Cerebellar nuclear complex (tissue), 1 donor: ENCODE results near the gene DSG2.
"Not testable (repeated sequence)": the region's sequence is repeated elsewhere in the genome, so short reads cannot be mapped to it uniquely, and the experiment has no call there.

Experiments used
- DNase-seq, 2 experiments: peaks; one replicate each; lab custom pipeline; 2025; lab: John Stamatoyannopoulos, UW

Gene DSG2

DNA sequence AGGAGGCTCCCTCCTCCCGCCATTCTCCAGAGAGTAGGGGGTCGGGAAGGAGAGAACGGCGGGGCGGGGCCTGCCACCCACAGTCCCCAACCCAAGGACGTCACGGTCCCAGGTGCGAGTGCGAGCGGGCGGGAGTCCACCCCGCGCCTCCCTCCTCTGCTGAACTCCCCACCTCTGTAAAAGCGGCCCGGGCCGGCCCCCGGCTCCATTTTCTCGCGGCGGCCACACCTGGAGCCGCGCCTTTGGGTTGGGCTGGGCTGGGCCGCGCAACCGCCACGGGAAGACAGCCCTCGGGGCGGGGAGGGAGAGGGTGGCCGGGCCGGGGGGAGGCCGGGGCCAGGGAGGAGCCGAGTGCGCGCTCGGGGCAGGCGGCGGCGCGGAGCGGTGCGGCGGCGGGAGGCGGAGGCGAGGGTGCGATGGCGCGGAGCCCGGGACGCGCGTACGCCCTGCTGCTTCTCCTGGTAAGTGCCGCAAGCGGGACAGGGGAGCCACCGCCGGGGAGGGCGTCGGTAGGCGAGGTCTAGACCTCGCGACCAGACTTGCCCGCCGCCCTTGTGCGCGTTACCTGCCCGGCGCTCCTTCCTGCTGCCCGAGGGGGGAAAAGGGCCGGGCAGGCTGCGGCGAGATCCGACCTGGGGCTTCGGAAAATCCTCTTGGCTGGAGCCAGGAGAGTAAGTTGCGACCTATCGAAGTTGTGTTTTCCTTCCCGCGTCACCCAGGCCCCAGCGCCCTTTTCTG is at the start of gene DSG2:
TSS of gene DSG2 (plus strand) at position 342 of the 738 bp plus-strand sequence. CDS start at position 417, 75 bp downstream.
- no peak for DNase-seq

GRCh38 chr18:31450409-31450808 is 47.6 kb upstream of the DSG2 start:
- DNase-seq, result no peak

DNA sequence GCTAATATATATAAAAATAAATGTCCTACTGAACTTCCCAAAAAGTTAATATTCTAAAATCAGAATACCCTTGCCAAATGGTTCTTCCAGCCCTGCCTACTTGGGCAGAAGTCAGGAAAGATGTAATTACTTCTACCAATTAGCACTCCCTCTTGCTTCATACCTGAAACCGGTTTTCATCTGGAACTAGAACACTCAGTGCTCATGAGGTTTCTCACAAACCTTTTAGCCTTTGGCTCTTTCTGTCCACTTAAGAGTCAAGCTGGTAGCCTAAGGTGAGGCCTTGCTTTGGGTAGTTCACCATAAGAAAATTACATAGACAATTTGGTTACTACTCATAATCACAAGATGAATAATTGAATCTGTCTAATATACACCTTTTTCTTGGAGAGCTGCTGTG is 46.4 kb upstream of the DSG2 start:
- DNase-seq, result no peak

DNA sequence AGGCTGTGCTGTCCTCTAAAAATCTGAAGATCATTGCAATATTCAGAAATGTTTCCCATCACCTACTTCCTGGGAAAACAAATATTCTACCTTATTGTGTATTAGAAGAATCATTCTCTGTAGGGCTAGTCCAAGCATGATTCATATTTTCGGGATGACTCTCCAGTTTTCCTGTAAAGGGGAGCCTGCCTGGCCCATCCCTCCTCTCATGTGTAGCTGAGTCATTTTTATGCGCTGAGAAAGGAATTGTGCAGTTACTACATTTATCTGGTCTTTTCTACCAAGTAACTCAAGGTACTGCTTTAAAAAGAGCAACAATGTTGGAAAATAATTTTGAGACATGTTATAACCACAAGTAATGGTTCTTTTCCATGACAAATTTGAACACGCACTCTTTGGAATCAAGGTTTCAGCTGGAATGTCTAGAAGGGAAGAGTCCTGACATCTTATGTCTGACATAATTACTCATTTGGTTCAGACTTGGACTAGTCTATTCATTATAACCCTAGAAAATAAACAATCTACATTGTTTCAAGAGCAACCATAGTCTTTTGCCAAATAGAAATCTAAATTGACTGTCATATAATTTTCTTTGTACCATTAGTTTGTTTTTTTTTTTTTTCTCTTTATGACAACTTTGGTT is 43.8 kb upstream of the DSG2 start:
- no peak for DNase-seq

- DNase-seq, result no peak
Observed at GRCh38 chr18:31469629-31470028, 28.3 kb upstream of the DSG2 start.

DNA sequence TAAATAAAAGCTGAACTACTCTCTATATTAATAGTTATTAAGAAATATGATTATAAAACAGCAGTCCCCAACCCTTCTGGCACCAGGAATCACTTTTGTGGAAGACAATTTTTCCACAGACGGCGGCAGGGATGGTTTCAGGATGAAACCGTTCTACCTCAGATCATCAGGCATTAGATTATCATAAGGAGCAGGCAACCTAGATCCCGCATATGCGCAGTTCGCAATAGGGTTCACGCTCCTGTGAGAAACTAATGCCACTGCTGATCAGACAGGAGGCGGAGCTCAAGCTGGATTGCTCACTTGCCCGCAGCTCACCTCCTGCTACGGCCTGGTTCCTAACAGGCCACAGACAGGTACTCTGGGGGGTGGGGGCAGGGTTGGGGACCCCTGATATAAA is 19.3 kb upstream of the DSG2 start:
- DNase-seq, result no peak

GRCh38 chr18:31482051-31482450 is 15.9 kb upstream of the DSG2 start:
- no peak for DNase-seq

DNA sequence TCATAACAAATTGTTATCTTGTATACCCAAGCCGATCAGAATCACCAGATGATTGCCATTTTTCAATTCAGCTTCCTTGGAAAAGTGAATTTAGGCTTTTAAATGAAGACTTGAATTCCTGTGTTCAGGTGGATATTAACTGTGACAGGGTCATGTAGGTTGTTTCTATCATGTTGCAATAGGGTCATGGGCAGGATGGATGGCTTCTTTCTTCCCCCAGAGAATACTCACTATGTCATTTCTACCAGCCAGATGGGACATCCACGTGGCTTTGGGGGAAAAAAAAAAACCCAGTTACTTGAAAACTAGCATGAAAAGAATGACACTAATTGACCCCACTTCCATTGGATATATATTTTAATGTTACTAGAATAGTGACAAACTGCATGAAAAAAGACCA is 14.6 kb upstream of the DSG2 start:
- no peak for DNase-seq

GRCh38 chr18:31484461-31484860 is 13.5 kb upstream of the DSG2 start:
- no peak for DNase-seq

GRCh38 chr18:31486165-31486564 is 11.8 kb upstream of the DSG2 start:
- no peak for DNase-seq

GRCh38 chr18:31487246-31488015 is 10.5 kb upstream of the DSG2 start:
- DNase-seq, result no peak

- DNase-seq, result no peak
Observed at GRCh38 chr18:31489311-31489710, 8.7 kb upstream of the DSG2 start.

GRCh38 chr18:31490387-31490786 is 7.6 kb upstream of the DSG2 start:
- DNase-seq, result no peak

DNA sequence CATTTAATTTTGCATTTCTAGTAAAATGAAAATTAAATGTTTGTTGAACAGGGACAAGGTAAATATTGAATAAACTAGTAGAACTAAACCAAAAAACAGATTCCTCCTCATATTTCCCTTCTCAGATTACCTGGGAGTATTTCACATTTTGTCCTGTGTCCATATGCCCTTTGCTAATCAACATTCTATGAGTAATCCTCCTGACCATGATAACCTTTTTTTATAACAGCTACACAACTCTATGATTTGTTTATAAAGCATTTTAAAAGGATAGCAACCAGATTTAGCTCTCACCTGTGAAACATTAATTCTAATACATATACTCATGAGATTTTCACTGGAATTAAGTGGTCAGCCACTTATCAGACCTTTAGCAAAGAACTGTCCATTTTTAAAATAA is 7.1 kb upstream of the DSG2 start:
- no peak for DNase-seq

GRCh38 chr18:31491586-31491985 is 6.4 kb upstream of the DSG2 start:
- no peak for DNase-seq

GRCh38 chr18:31492671-31493070 is 5.3 kb upstream of the DSG2 start:
- DNase-seq, result no peak

- DNase-seq, result no peak
Observed at GRCh38 chr18:31493171-31493570, 4.8 kb upstream of the DSG2 start.

- no peak for DNase-seq
Observed at GRCh38 chr18:31493941-31494340, 4.0 kb upstream of the DSG2 start.

GRCh38 chr18:31494705-31495244 is 3.2 kb upstream of the DSG2 start:
- not testable (repeated sequence) for DNase-seq

DNA sequence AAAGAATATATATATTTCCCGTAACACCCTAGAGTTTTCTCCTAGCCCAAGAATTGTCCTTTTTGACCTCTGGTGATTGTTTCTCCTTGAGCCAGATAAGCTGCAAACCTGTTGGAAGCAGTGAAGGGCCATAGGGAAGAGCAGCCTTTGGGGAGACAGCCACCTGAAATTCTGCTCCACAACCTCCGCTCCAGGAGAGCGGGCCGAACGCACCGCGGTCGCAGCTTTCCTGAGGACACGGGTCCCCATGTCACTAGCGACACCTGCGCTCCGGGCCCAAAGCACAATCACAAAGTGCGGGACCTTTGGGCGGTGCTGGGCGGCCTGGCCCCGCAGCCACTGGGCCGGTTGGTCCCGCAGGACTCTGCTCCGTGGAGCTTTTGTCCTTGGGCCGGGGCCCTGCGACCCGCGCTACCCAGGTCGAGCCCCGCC is 557 bp upstream of the DSG2 start:
- no peak for DNase-seq

DNA sequence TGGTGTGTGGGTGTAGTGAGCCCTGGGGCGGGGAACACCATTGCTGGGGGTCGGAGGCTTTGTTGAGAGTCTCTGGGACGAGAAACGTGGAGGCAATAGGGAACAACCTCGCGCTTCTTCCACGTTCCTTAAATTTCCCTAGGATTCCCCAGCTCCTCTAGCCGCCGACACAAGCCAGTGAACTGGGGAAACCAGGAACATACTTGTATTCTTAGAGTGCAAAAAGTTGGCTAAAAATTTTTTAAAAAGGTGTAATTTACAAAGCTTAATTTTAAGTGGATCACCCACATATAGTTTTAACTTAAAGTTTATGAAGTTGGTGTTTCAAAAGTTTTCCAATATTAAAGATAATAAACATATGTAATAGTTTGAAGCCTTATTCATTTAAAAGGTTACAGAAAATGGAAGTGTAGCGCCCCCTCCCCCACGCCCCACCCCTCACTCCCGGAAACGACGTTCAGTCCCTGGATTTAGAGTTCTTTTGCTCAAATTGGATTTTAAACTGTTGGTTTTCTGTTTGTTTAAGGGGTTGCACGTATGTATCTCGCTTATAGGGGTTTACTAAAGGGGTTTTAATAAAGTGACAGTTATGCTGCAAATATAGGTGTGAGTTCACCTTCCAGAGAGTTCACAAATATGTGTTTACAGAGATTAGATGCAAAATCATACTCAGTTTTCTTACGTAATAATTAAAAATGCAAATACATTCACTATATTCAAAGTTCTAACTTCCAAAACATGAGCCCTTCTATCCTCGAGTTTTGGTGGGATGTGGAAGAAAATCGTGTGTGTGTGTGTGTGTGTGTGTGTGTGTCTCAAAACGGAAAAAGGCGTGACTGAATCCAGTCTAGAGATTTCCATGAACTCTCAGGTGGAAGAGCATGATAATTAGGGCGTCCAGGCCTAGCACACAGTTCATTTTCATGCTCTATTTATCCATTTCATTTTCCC is 872 bp downstream of the DSG2 start:
- no peak for DNase-seq
